HepG2 (cell line): ENCODE results near the gene SPOCD1. TPM values are rescaled to one million over a fixed set of nuclear protein-coding genes. Genes with fewer than 3 reads are reported as not detected.

Source experiments
- ATAC-seq: fragments of 200-7000 bp; cut with Tn5 transposase; 3 replicates; pipeline ENCODE4 v1.9.1; 2020; ENCODE audit warnings: mild to moderate bottlenecking, moderate library complexity
- BruUV-seq: library from RNA; stranded (reverse); fragments of 400-500 nt; replicated peaks from 2 replicates; lab custom pipeline; 2021; lab: Mats Ljungman, UMichigan
- CTCF ChIA-PET: fragments of 300-600 bp; formaldehyde crosslinking; extraction: SDS; loops from one replicate; lab custom pipeline; 2021; ENCODE audit warnings: low total read pairs, inconsistent platforms, low intra/inter-chr PET ratio; lab: Yijun Ruan, JAX
- POLR2A ChIA-PET: fragments of 350-600 bp; sonication (Branson Sonifier 250); formaldehyde crosslinking; loops from one replicate; lab custom pipeline; 2020; ENCODE audit warnings: antibody characterized with exemption, inconsistent platforms; lab: Yijun Ruan, JAX
- DNase-seq: peaks from one replicate; pipeline ENCODE4 v3.0.0-alpha.2; 2015; ENCODE audit warnings: low spot score
- FAIRE-seq: peaks from 3 replicates; lab custom pipeline; 2011; peaks lifted over from hg19 to GRCh38; lab: Jason Lieb, UNC
- H2AFZ ChIP-seq: one replicate; pipeline ENCODE4 v1.6.1; 2011; ENCODE audit warnings: low read length, inconsistent platforms
- H3K27ac ChIP-seq: fragments of 300-600 bp; 3 replicates; pipeline ENCODE4 v1.8.0; 2011; ENCODE audit warnings: mixed run types, mild to moderate bottlenecking, mixed read lengths, low read length, inconsistent platforms; ENCODE audit not compliant: insufficient read depth; ENCODE audit errors: extremely low read length
- H3K27me3 ChIP-seq, 2 experiments: fragments of 200-600 bp in 1 of 2; 2 replicates in 1 of 2; 3 replicates in 1 of 2; pipeline versions ENCODE4 v1.6.0 to v1.8.0; 2011; ENCODE audit warnings: low read length in 2 of 2, mild to moderate bottlenecking in 2 of 2, moderate library complexity in 2 of 2, inconsistent platforms in 1 of 2; ENCODE audit not compliant: insufficient read depth in 2 of 2, control insufficient read depth in 1 of 2
- H3K36me3 ChIP-seq, 2 experiments: fragments of 200-600 bp in 1 of 2; replicated peaks in 1 of 2; 2 replicates in 1 of 2; 3 replicates in 1 of 2; pipeline versions ENCODE4 v1.5.1 to v1.8.0; 2011; ENCODE audit warnings: low read length in 2 of 2, inconsistent platforms in 1 of 2; ENCODE audit not compliant: insufficient read depth in 2 of 2, control insufficient read depth in 1 of 2
- H3K4me1 ChIP-seq: 2 replicates; pipeline ENCODE4 v1.5.1; 2012; ENCODE audit warnings: low read length, inconsistent platforms; ENCODE audit not compliant: insufficient read depth
- H3K4me2 ChIP-seq: 2 replicates; pipeline ENCODE4 v1.6.0; 2011; ENCODE audit warnings: low read depth, low read length, inconsistent platforms
- H3K4me3 ChIP-seq, 3 experiments: fragments of 200-600 bp in 1 of 3; sonication (generic), shearing (Covaris generic) in 1 of 3; replicated peaks in 1 of 3; 2 replicates each; pipeline ENCODE4 v1.5.1; 2011 to 2016; ENCODE audit warnings: low read length in 3 of 3, inconsistent platforms in 2 of 3, low read depth in 2 of 3, mild to moderate bottlenecking in 2 of 3, control low read depth in 1 of 3, mixed read lengths in 1 of 3; ENCODE audit not compliant: insufficient read depth in 1 of 3
- H3K79me2 ChIP-seq: one replicate; pipeline ENCODE4 v1.6.1; 2011; ENCODE audit warnings: low read length, inconsistent platforms; ENCODE audit not compliant: insufficient read depth
- H3K9ac ChIP-seq: 2 replicates; pipeline ENCODE4 v1.6.0; 2011; ENCODE audit warnings: mild to moderate bottlenecking, low read depth, low read length, inconsistent platforms; ENCODE audit not compliant: insufficient read depth
- H3K9me3 ChIP-seq: 2 replicates; pipeline ENCODE4 v1.5.1; 2012; ENCODE audit warnings: mild to moderate bottlenecking, low read length
- H4K20me1 ChIP-seq: 2 replicates; pipeline ENCODE4 v1.6.0; 2011; ENCODE audit warnings: inconsistent platforms, mild to moderate bottlenecking, low read length, moderate library complexity; ENCODE audit not compliant: insufficient read depth
- DMAP1 ChIP-seq: IDR thresholded peaks from 2 replicates; pipeline ENCODE4 v1.6.1; 2016
- DR1 ChIP-seq: sonication (generic); formaldehyde crosslinking; IDR thresholded peaks from 2 replicates; pipeline ENCODE4 v1.8.0; 2021; ENCODE audit warnings: mild to moderate bottlenecking, missing genetic modification reagents, inconsistent platforms
- ELF1 ChIP-seq: sonication (generic); formaldehyde crosslinking; IDR thresholded peaks from 2 replicates; pipeline ENCODE4 v1.4.0; 2020; ENCODE audit warnings: missing genetic modification reagents
- GABPB1 ChIP-seq: IDR thresholded peaks from 2 replicates; pipeline ENCODE4 v1.6.1; 2016; ENCODE audit warnings: mild to moderate bottlenecking, missing genetic modification reagents, moderate library complexity, missing compliant biosample characterization
- IRX3 ChIP-seq: sonication (generic); formaldehyde crosslinking; IDR thresholded peaks from 2 replicates; pipeline ENCODE4 v1.8.1; 2023; ENCODE audit warnings: mild to moderate bottlenecking, low read depth, missing genetic modification reagents, borderline replicate concordance
- MXI1 ChIP-seq: IDR thresholded peaks from 3 replicates; pipeline ENCODE4 v1.6.1; 2012; ENCODE audit warnings: low read depth, low read length, inconsistent platforms, borderline replicate concordance
- POLR2G ChIP-seq: fragments of 200-400 bp; formaldehyde crosslinking; IDR thresholded peaks from 2 replicates; pipeline ENCODE4 v1.6.1; 2018; ENCODE audit warnings: mild to moderate bottlenecking, low read depth, low read length, moderate library complexity
- RBM22 ChIP-seq: fragments of 200-400 bp; formaldehyde crosslinking; optimal IDR thresholded peaks from 2 replicates; pipeline ENCODE3; 2017; ENCODE audit warnings: mild to moderate bottlenecking, low read length, moderate library complexity
- RFX1 ChIP-seq: fragments of 450-650 bp; IDR thresholded peaks from 2 replicates; pipeline ENCODE4 v1.6.1; 2017
- RFX3 ChIP-seq: IDR thresholded peaks from 2 replicates; pipeline ENCODE4 v1.6.1; 2016; ENCODE audit warnings: missing biosample characterization, missing genetic modification reagents
- SALL1 ChIP-seq: sonication (generic); formaldehyde crosslinking; IDR thresholded peaks from 2 replicates; pipeline ENCODE4 v1.8.0; 2022; ENCODE audit warnings: mild to moderate bottlenecking, missing genetic modification reagents
- SALL2 ChIP-seq: sonication (generic); formaldehyde crosslinking; IDR thresholded peaks from 2 replicates; pipeline ENCODE4 v1.8.1; 2023; ENCODE audit warnings: mild to moderate bottlenecking, missing genetic modification reagents, inconsistent platforms
- SAP130 ChIP-seq: IDR thresholded peaks from 2 replicates; pipeline ENCODE4 v1.6.1; 2016; ENCODE audit warnings: low read depth
- TAF1 ChIP-seq: sonication (generic); formaldehyde crosslinking; IDR thresholded peaks from 2 replicates; pipeline ENCODE4 v1.4.0; 2020; ENCODE audit warnings: missing genetic modification reagents
- YEATS2 ChIP-seq: sonication (generic); formaldehyde crosslinking; IDR thresholded peaks from 2 replicates; pipeline ENCODE4 v1.4.0; 2020; ENCODE audit warnings: missing genetic modification reagents, borderline replicate concordance
- ZFY ChIP-seq: sonication (generic); formaldehyde crosslinking; IDR thresholded peaks from 2 replicates; pipeline ENCODE4 v1.4.0; 2020; ENCODE audit warnings: missing genetic modification reagents
- WGBS: methylation state at CpG from one replicate; pipeline ENCODE4 v1.1.6; 2017; ENCODE audit warnings: low lambda C conversion rate; 5-methylcytosine and 5-hydroxymethylcytosine counted together
- in situ Hi-C: cut with HindIII; loops from 2 replicates; pipeline ENCODE4 v1.10.0; 2017; ENCODE audit warnings: low pct_unique_long_range_greater_than_20kb; ENCODE audit not compliant: extremely low pct_ligation_motif_present
- intact Hi-C: fragments of 100-400 bp; cut with micrococcal nuclease; formaldehyde crosslinking; loops from one replicate; pipeline ENCODE4 v1.10.0; 2022; ENCODE audit not compliant: unreplicated experiment
- polyA plus RNA-seq, 8 experiments: library from polyadenylated mRNA; depleted of rRNA in 3 of 8; stranded (reverse) in 7 of 8; unstranded in 1 of 8; fragments of >200 nt; fragmentation: Illumina TruSeq in 4 of 8; extraction: Trizol in 4 of 8; gene quantifications; 2 replicates each; pipeline versions ENCODE4 v1.2.1 to v1.2.3, GENCODE V29; 2011 to 2016; ENCODE audit warnings: low read depth in 4 of 8, missing spikeins in 1 of 8, mixed read lengths in 1 of 8; ENCODE audit not compliant: insufficient read depth in 1 of 8
- total RNA-seq, 5 experiments: library from RNA; depleted of rRNA; stranded (reverse); fragments of >200 nt; fragmentation: Illumina TruSeq; extraction: Trizol; gene quantifications; 2 replicates each; pipeline ENCODE4 v1.2.3, GENCODE V29; 2016; ENCODE audit warnings: low read depth in 1 of 5
- TF ChIP-seq, protein P1 (sequence below): sonication (generic); formaldehyde crosslinking; IDR thresholded peaks from 2 replicates; pipeline ENCODE4 v1.5.1; 2020; ENCODE audit warnings: mild to moderate bottlenecking, missing genetic modification reagents, moderate library complexity
- TF ChIP-seq, protein P2 (sequence below): IDR thresholded peaks from 2 replicates; pipeline ENCODE4 v1.6.1; 2016; ENCODE audit warnings: control low read depth
- TF ChIP-seq, protein P3 (sequence below): sonication (generic); formaldehyde crosslinking; IDR thresholded peaks from 2 replicates; pipeline ENCODE4 v1.8.1; 2023; ENCODE audit warnings: missing genetic modification reagents, inconsistent platforms, borderline replicate concordance

The SPOCD1 gene
- total and polyA plus RNA-seq, 2 of the 13 experiments (the other 11 are each of a cell fraction or from before 2014, with no cell fraction given): 0.24 to 0.29 TPM

DNA sequence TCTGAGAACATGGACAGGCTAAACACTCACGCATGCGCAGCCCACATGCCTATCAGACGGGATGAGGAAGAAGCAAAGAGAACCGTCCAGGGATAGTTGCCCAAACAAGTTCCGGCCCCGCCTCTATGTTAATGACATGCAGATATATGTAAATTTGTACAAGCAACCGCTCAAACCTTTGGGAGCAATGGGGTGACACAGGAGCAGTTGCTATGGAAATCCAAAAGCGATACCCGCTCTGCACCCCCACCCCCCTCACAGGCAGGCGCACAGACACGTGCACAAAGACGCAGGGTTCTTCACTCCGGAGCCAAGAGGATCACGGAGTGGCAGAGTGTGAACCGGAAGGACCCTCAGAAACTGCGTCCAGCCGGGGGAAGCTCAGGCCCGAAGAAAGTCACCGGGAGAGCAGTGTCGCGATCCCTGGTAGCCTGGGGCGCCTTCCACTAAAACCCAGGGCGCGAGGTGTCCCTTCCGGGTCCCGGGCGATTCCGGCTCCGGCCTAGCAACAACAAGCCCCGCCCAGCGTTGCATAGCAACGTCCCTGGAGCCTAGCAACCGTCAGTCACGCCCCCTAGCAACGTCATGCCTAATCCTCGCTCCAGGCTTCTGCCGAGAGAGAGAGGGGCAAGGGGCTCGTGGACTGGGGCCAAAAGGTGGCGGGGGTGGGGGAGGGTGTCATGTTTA is 27.5 kb downstream of the SPOCD1 start:
- ChIA-PET CTCF (interaction anchor here (1.1 to 2.4 kb wide), 3 partner anchors 73 to 124 kb away, joined by 3 to 29 read pairs (median 15); no protein-coding TSS in a partner anchor), POLR2A (interaction anchor here (1.0 to 1.5 kb wide), 3 partner anchors 73 to 124 kb away, joined by 3 to 9 read pairs (median 4); no protein-coding TSS in a partner anchor)
- Histone ChIP-seq H3K4me2 (peak overlapping the region; percentile 99), H2AFZ (no peak overlapping the region), H3K27ac (no peak overlapping the region), H3K79me2 (no peaks in the 10 kb centered on the region), H3K4me1 (peaks cover 22% of the 10 kb centered on the region), H3K9ac (0 out of 2 replicates have a peak overlapping the region, but pooled peaks have one; percentile 40), H4K20me1 (no peaks in the 10 kb centered on the region), H3K9me3 (no peaks in the 10 kb centered on the region), H3K36me3 (no peaks in the 10 kb centered on the region), H3K27me3 (peaks cover 3 to 22% of the 10 kb centered on the region in 2 experiments; a peak in 3 of 5 replicates), H3K4me3 (peak overlapping the region; percentile 51 to 75 (median 59))
- intact Hi-C loops: loop anchor here (2.0 kb wide), 2 partner anchors 23 to 73 kb away; partner anchors contain the start of gene ADGRB2
- 47% methylated on average over 6 of the region's 39 CpGs for WGBS
- peak; percentile 62 for FAIRE-seq
- DNase-seq: peak; percentile 71
- BruUV-seq: no TSS peak
- in situ Hi-C loops: loop anchor here (5.0 kb wide), 1 partner anchor 121 kb away; no protein-coding TSS in a partner anchor
- peak; percentile 65 for ATAC-seq
- TF ChIP-seq MXI1 (peak; percentile 94; the same call in 2 of the 3 replicates), IRX3 (no peak), RFX3 (CRISPR knock-in tag) (peak; percentile 87), SAP130 (CRISPR knock-in tag) (peak; percentile 48; the same call in 1 of the 2 replicates), SALL2 (0 out of 2 replicates have a peak, but pooled peaks have one; percentile 12), TAF1 (0 out of 2 replicates have a peak, but pooled peaks have one; percentile 37), RBM22 (peak; percentile 97), YEATS2 (CRISPR knock-in tag) (no peak), GABPB1 (CRISPR knock-in tag) (peak; percentile 74), ELF1 (CRISPR knock-in tag) (peak; percentile 73), POLR2G (peak; percentile 48; the same call in 1 of the 2 replicates), DR1 (CRISPR knock-in tag) (no peak), RFX1 (peak; percentile 89), SALL1 (CRISPR knock-in tag) (peak; percentile 32; the same call in 1 of the 2 replicates), ZFY (peak; percentile 43; the same call in 1 of the 2 replicates), DMAP1 (CRISPR knock-in tag) (0 out of 2 replicates have a peak, but pooled peaks have one; percentile 11)
- TF ChIP-seq, protein P1, sequence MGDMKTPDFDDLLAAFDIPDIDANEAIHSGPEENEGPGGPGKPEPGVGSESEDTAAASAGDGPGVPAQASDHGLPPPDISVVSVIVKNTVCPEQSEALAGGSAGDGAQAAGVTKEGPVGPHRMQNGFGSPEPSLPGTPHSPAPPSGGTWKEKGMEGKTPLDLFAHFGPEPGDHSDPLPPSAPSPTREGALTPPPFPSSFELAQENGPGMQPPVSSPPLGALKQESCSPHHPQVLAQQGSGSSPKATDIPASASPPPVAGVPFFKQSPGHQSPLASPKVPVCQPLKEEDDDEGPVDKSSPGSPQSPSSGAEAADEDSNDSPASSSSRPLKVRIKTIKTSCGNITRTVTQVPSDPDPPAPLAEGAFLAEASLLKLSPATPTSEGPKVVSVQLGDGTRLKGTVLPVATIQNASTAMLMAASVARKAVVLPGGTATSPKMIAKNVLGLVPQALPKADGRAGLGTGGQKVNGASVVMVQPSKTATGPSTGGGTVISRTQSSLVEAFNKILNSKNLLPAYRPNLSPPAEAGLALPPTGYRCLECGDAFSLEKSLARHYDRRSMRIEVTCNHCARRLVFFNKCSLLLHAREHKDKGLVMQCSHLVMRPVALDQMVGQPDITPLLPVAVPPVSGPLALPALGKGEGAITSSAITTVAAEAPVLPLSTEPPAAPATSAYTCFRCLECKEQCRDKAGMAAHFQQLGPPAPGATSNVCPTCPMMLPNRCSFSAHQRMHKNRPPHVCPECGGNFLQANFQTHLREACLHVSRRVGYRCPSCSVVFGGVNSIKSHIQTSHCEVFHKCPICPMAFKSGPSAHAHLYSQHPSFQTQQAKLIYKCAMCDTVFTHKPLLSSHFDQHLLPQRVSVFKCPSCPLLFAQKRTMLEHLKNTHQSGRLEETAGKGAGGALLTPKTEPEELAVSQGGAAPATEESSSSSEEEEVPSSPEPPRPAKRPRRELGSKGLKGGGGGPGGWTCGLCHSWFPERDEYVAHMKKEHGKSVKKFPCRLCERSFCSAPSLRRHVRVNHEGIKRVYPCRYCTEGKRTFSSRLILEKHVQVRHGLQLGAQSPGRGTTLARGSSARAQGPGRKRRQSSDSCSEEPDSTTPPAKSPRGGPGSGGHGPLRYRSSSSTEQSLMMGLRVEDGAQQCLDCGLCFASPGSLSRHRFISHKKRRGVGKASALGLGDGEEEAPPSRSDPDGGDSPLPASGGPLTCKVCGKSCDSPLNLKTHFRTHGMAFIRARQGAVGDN: peak; percentile 53
- TF ChIP-seq, protein P2, sequence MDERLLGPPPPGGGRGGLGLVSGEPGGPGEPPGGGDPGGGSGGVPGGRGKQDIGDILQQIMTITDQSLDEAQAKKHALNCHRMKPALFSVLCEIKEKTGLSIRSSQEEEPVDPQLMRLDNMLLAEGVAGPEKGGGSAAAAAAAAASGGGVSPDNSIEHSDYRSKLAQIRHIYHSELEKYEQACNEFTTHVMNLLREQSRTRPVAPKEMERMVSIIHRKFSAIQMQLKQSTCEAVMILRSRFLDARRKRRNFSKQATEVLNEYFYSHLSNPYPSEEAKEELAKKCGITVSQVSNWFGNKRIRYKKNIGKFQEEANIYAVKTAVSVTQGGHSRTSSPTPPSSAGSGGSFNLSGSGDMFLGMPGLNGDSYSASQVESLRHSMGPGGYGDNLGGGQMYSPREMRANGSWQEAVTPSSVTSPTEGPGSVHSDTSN: peak; percentile 80
- TF ChIP-seq, protein P3, sequence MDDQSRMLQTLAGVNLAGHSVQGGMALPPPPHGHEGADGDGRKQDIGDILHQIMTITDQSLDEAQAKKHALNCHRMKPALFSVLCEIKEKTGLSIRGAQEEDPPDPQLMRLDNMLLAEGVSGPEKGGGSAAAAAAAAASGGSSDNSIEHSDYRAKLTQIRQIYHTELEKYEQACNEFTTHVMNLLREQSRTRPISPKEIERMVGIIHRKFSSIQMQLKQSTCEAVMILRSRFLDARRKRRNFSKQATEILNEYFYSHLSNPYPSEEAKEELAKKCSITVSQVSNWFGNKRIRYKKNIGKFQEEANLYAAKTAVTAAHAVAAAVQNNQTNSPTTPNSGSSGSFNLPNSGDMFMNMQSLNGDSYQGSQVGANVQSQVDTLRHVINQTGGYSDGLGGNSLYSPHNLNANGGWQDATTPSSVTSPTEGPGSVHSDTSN: no peak
